ENCODE measurements around the gene PNCK. TPM values are rescaled to one million over a fixed set of nuclear protein-coding genes. Genes with fewer than 3 reads are reported as not detected.
"Not testable (repeated sequence)": the region's sequence is repeated elsewhere in the genome, so short reads cannot be mapped to it uniquely, and the experiment has no call there.

PNCK gene
- total and polyA plus RNA-seq, 9 donors = 0.51 to 5.9 (median 1.3) TPM; not detected in 1

- no peaks in the 10 kb centered on the region for H3K27me3 ChIP-seq
- peak in 1 of 5 donors; percentile 17 for DNase-seq
- TF ChIP-seq CTCF (IDR thresholded peaks at IDR 0.05) (no peak), EP300 (IDR thresholded peaks at IDR 0.05) (no peak), POLR2A (IDR thresholded peaks at IDR 0.05) (no peak)
- intact Hi-C loops (cut with DNase I) = no loop called here
- H3K4me1 ChIP-seq (ENCODE audit: insufficient read depth) = no peaks in the 10 kb centered on the region
- H3K4me3 ChIP-seq = no peak overlapping the region
- WGBS, 3 donors = 55 to 61% (median 60%) methylated on average over 8 to 9 of the region's 9 CpGs
- no peaks in the 10 kb centered on the region for H3K36me3 ChIP-seq
- H3K27ac ChIP-seq = no peak overlapping the region
- H3K9me3 ChIP-seq = no peaks in the 10 kb centered on the region
Measured at GRCh38 chrX:153686711-153687110, 13.1 kb upstream of the PNCK start.

DNA sequence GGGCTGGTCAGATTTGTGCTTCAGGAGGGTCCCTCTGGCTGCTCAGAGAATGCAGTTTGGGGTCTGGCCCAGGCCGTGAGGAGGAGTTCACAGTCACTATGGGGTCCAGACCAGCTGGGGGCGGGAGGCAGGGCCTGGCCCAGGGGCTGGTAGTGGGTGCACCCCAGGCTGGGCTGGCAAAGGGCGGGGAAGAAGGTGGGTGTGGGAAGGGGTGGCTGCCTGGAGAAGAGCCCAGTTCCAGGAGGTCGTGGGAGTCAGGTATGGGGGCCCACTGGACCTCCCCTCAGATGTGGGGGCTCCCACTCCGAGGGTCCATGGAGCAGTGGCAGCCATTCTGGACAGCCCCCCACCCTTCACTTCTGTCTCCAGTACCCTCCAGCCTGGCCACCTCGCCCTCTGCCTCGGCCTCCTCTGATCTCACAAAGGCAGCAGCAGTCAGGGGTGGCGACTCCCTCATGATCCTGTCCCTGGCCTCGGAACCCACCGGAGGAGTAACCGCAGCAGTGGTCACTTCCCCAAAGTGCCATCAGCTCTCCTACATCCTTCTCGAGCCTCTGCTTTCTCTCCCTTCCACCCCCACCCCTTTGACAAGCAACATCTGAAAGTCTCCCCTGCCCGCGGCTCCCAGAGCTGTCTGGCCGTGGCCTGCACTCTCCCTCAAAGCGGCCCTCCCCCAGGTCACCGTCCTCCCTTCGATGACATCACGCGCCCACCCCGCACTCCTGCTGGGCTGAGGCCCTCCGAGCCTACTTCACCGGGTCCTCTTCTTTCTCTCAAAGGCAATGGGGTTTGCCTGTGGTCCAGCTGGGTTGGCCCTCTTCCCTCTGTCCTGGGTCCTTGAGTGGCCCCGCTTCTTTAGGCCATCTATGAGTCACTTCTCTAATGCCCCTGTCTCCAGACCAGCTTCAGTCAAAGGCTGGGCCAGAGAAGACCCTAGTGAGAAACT, 12.4 kb upstream of the PNCK start:
- no peaks in the 10 kb centered on the region for H3K27me3 ChIP-seq
- H3K27ac ChIP-seq = no peak overlapping the region
- no peaks in the 10 kb centered on the region for H3K9me3 ChIP-seq
- TF ChIP-seq CTCF (IDR thresholded peaks at IDR 0.05) (no peak), POLR2A (IDR thresholded peaks at IDR 0.05) (no peak), EP300 (IDR thresholded peaks at IDR 0.05) (no peak)
- 68 to 74% (median 73%) methylated on average over 24 of the region's 24 CpGs for WGBS, 3 donors
- H3K36me3 ChIP-seq = no peaks in the 10 kb centered on the region
- DNase-seq = peak in 2 of 5 donors; percentile 16 to 18
- H3K4me1 ChIP-seq (ENCODE audit: insufficient read depth) = no peaks in the 10 kb centered on the region
- no peak overlapping the region for H3K4me3 ChIP-seq
- intact Hi-C loops (cut with DNase I) = no loop called here

- H3K4me3 ChIP-seq = no peak overlapping the region
- WGBS, 3 donors = 65 to 79% (median 74%) methylated on average over 18 to 21 of the region's 21 CpGs
- H3K27me3 ChIP-seq = no peaks in the 10 kb centered on the region
- DNase-seq = peak in 3 of 5 donors; percentile 13 to 17 (median 14)
- no peak overlapping the region for H3K27ac ChIP-seq
- no peaks in the 10 kb centered on the region for H3K36me3 ChIP-seq
- TF ChIP-seq EP300 (IDR thresholded peaks at IDR 0.05) (no peak), CTCF (IDR thresholded peaks at IDR 0.05) (no peak)
- intact Hi-C loops (cut with DNase I) = no loop called here
- H3K9me3 ChIP-seq = no peaks in the 10 kb centered on the region
- no peaks in the 10 kb centered on the region for H3K4me1 ChIP-seq (ENCODE audit: insufficient read depth)
Measured at GRCh38 chrX:153685156-153685536, 11.5 kb upstream of the PNCK start.

DNA sequence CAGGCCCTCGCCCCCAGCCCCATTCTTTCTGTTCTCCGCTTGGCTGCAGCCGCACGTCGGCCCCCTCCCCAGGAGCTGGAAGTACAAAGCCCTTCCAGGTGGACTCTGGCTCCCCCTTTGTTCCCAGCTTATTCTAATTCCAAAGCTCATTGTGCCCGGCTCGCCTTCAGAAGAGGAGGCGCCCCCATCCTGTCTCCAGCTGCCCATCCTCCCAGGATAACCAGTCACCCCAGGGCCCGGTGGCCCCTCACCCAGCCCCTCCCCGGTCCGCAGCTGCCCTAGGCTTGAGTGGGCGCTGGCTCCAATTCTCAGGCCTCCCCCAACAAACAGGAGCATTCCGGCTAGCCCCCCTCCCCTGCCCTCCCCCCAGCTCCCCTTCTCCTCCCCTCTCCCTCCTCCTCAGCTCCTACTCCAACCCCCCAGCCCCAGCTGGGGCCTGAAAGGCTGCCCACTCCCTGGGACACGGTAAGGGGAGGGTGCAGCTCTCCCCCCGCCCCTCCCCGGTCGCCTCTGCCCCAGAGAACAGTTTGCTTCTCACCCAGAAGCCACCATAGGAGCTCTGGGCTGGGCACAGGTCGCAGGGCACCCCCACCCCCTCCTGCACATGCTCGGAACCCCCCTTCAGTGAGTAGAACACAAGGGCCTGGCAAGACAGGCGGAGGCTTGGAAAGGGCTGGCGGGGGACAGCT, 11.0 kb upstream of the PNCK start:
- Histone ChIP-seq H3K9me3 (no peaks in the 10 kb centered on the region), H3K4me1 (ENCODE audit: insufficient read depth) (no peaks in the 10 kb centered on the region), H3K4me3 (no peak overlapping the region), H3K36me3 (no peaks in the 10 kb centered on the region), H3K27me3 (no peaks in the 10 kb centered on the region), H3K27ac (no peak overlapping the region)
- TF ChIP-seq CTCF (IDR thresholded peaks at IDR 0.05) (no peak), EP300 (IDR thresholded peaks at IDR 0.05) (no peak), POLR2A (IDR thresholded peaks at IDR 0.05) (no peak)
- intact Hi-C loops (cut with DNase I) = no loop called here
- DNase-seq = peak in 2 of 5 donors; percentile 10 to 15
- 45 to 61% (median 54%) methylated on average over 16 to 21 of the region's 21 CpGs for WGBS, 3 donors

- WGBS, 3 donors = 93 to 98% (median 95%) methylated on average over 8 of the region's 8 CpGs
- intact Hi-C loops (cut with DNase I); H3K4me1 ChIP-seq (ENCODE audit: insufficient read depth); H3K4me3 ChIP-seq; H3K36me3 ChIP-seq; H3K9me3 ChIP-seq; H3K27me3 ChIP-seq; H3K27ac ChIP-seq: not testable (repeated sequence)
- DNase-seq = peak in 2 of 5 donors; percentile 1 to 9
Measured at GRCh38 chrX:153683486-153683885, 9.9 kb upstream of the PNCK start.
